SU-DHL-6 (cell line): ENCODE results near the gene ASAP2.

Source experiments
- H2AFZ ChIP-seq: fragments of 200-600 bp; sonication (generic); 2 replicates; pipeline ENCODE4 v1.6.1; 2014; ENCODE audit warnings: low read depth, mild to moderate bottlenecking, moderate library complexity, mixed read lengths, antibody characterized with exemption, low read length; ENCODE audit not compliant: severe bottlenecking
- H3F3A ChIP-seq: fragments of 200-600 bp; shearing (Covaris generic); 2 replicates; pipeline ENCODE4 v1.6.0; 2016; ENCODE audit warnings: antibody characterized with exemption, mild to moderate bottlenecking; ENCODE audit not compliant: insufficient read depth
- H3K27ac ChIP-seq: fragments of 200-600 bp; sonication (generic); 2 replicates; pipeline ENCODE4 v1.5.1; 2016; ENCODE audit warnings: low read depth, mild to moderate bottlenecking, low read length, moderate library complexity, mixed read lengths
- H3K27me3 ChIP-seq: fragments of 200-600 bp; sonication (generic), shearing (Covaris generic); 2 replicates; pipeline ENCODE4 v1.6.0; 2014; ENCODE audit warnings: mild to moderate bottlenecking, low read length
- H3K36me3 ChIP-seq: fragments of 200-600 bp; sonication (generic); 2 replicates; pipeline ENCODE4 v1.6.1; 2014; ENCODE audit warnings: mild to moderate bottlenecking, low read length, mixed read lengths
- H3K4me2 ChIP-seq: fragments of 300-600, 200-600 bp; shearing (Covaris generic), sonication (generic); 2 replicates; pipeline ENCODE4 v1.6.0; 2014; ENCODE audit warnings: low read length, low read depth, mild to moderate bottlenecking; ENCODE audit not compliant: poor library complexity, severe bottlenecking
- H3K4me3 ChIP-seq: fragments of 200-600 bp; sonication (generic); 2 replicates; pipeline ENCODE4 v1.5.1; 2014; ENCODE audit warnings: antibody characterized with exemption, low read length, mild to moderate bottlenecking, mixed read lengths; ENCODE audit not compliant: insufficient read depth, poor library complexity, severe bottlenecking
- H3K79me2 ChIP-seq: fragments of 200-600 bp; sonication (generic); 2 replicates; pipeline ENCODE4 v1.6.1; 2014; ENCODE audit warnings: mild to moderate bottlenecking, low read length, moderate library complexity; ENCODE audit not compliant: insufficient read depth
- H3K9ac ChIP-seq: fragments of 200-600 bp; sonication (generic); 2 replicates; pipeline ENCODE4 v1.7.0; 2014; ENCODE audit warnings: mild to moderate bottlenecking, low read length
- H3K9me2 ChIP-seq: fragments of 200-600 bp; sonication (generic); replicated peaks from 2 replicates; pipeline ENCODE4 v1.6.1; 2014; ENCODE audit warnings: low read length; ENCODE audit not compliant: insufficient read depth
- H3K9me3 ChIP-seq: fragments of 200-600 bp; sonication (generic); 2 replicates; pipeline ENCODE4 v1.6.1; 2014; ENCODE audit warnings: low read length, mixed read lengths; ENCODE audit not compliant: insufficient read depth
- H4K20me1 ChIP-seq: fragments of 200-600 bp; sonication (generic); 2 replicates; pipeline ENCODE4 v1.6.1; 2014; ENCODE audit warnings: low read depth, mild to moderate bottlenecking, antibody characterized with exemption, low read length, moderate library complexity, mixed read lengths
- EZH2phosphoT487 ChIP-seq: fragments of 200-600 bp; sonication (generic), shearing (Covaris generic); conservative IDR thresholded peaks from 2 replicates; pipeline ENCODE4 v1.6.1; 2018; ENCODE audit warnings: mild to moderate bottlenecking, antibody characterized with exemption, low read length, moderate library complexity, mixed read lengths
- TF ChIP-seq, protein P1 (sequence below): fragments of 200-600 bp; sonication (generic); IDR thresholded peaks from one replicate; pipeline ENCODE4 v1.5.1; 2017; ENCODE audit warnings: antibody characterized with exemption, mild to moderate bottlenecking, low read length, moderate library complexity; ENCODE audit not compliant: insufficient read depth, poor library complexity, severe bottlenecking

ASAP2 gene

DNA sequence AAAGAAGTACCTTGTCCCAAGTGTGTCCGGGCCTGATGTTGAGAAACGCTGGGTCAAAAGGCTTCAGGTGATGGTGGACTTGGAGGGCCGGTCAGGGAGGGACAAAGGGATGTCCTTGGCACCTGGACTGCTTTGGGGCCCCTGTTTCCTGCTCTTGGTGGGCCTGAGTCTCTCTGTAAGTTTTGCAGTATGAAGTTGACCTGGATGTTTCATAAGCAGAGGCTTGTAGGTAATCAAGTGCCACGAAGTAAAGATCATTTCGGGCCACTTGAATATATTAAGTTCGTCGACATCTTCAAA, 29.4 kb downstream of the ASAP2 start:
- H3K4me2 ChIP-seq = no peak overlapping the region
- no peaks in the 10 kb centered on the region for H3K9me3 ChIP-seq
- H3F3A ChIP-seq = no peaks in the 10 kb centered on the region
- TF ChIP-seq, protein P1, sequence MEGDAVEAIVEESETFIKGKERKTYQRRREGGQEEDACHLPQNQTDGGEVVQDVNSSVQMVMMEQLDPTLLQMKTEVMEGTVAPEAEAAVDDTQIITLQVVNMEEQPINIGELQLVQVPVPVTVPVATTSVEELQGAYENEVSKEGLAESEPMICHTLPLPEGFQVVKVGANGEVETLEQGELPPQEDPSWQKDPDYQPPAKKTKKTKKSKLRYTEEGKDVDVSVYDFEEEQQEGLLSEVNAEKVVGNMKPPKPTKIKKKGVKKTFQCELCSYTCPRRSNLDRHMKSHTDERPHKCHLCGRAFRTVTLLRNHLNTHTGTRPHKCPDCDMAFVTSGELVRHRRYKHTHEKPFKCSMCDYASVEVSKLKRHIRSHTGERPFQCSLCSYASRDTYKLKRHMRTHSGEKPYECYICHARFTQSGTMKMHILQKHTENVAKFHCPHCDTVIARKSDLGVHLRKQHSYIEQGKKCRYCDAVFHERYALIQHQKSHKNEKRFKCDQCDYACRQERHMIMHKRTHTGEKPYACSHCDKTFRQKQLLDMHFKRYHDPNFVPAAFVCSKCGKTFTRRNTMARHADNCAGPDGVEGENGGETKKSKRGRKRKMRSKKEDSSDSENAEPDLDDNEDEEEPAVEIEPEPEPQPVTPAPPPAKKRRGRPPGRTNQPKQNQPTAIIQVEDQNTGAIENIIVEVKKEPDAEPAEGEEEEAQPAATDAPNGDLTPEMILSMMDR = no peak
- no peak for TF ChIP-seq EZH2phosphoT487
- H4K20me1 ChIP-seq = no peaks in the 10 kb centered on the region
- H3K36me3 ChIP-seq = no peaks in the 10 kb centered on the region
- H3K4me3 ChIP-seq = no peak overlapping the region
- no peaks in the 10 kb centered on the region for H3K27me3 ChIP-seq
- H3K27ac ChIP-seq = no peak overlapping the region
- H3K9ac ChIP-seq = no peak overlapping the region
- H3K79me2 ChIP-seq = no peaks in the 10 kb centered on the region
- H3K9me2 ChIP-seq = no peaks in the 10 kb centered on the region
- no peak overlapping the region for H2AFZ ChIP-seq

DNA sequence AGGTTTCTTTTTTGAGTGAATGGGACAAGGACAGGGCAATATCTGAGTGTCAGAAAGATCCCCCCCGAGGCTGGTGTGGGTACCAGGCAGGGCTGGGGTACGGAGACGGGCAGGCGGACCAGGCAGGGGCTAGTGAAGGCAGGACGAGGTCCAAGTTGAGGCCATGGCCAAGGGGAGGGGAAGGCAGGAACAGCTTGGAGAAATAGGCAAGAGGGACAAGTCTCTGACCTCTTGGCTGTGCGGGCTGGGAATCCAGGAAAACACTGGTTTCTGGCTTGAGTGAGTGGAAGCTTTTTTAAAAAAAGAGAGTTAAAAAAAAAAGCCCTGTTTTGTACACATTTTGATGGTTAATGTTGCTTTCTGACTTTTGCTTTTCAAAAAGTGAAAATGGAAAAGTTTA, 30.3 kb downstream of the ASAP2 start:
- Histone ChIP-seq H3K36me3 (no peaks in the 10 kb centered on the region), H3K27me3 (no peaks in the 10 kb centered on the region), H3K4me2 (no peak overlapping the region), H4K20me1 (no peaks in the 10 kb centered on the region), H3K9me3 (no peaks in the 10 kb centered on the region), H3K27ac (no peak overlapping the region), H3K79me2 (no peaks in the 10 kb centered on the region), H3K9me2 (no peaks in the 10 kb centered on the region), H3K4me3 (no peak overlapping the region), H3K9ac (no peak overlapping the region), H2AFZ (no peak overlapping the region), H3F3A (no peaks in the 10 kb centered on the region)
- TF ChIP-seq, protein P1 = no peak
- TF ChIP-seq EZH2phosphoT487 = no peak

DNA sequence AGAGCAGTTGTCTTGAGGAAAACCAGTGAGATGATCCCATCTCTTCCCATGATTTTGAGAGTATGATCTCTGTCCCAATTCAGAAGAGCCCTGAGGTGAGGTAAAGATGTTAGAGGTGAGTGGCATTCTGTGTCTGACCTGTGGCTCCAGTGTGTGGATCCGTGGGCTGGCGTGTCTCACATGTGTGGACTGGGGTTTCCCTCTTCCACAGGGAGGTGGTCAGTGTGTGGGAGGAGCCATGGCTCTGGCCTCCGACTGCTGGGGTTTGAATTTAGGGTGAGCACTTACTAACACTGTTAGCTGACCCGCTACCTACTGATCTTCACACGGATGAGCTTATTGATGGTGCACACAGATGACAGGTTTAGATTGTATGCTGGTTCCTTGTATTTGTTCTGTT, 31.2 kb downstream of the ASAP2 start:
- Histone ChIP-seq H3K27me3 (no peaks in the 10 kb centered on the region), H3K36me3 (no peaks in the 10 kb centered on the region), H4K20me1 (no peaks in the 10 kb centered on the region), H3K9me3 (no peaks in the 10 kb centered on the region), H3K27ac (no peak overlapping the region), H3K9me2 (no peaks in the 10 kb centered on the region), H3K4me3 (no peak overlapping the region), H3K9ac (no peak overlapping the region), H3K79me2 (no peaks in the 10 kb centered on the region), H3K4me2 (no peak overlapping the region), H3F3A (no peaks in the 10 kb centered on the region), H2AFZ (no peak overlapping the region)
- TF ChIP-seq EZH2phosphoT487 = no peak
- TF ChIP-seq, protein P1 = no peak
